Keratinocyte (primary cell): ENCODE data around the gene ENG. TPM values are rescaled to one million over a fixed set of nuclear protein-coding genes. Genes with fewer than 3 reads are reported as not detected.
A peak's percentile ranks its signal among the peaks of the same experiment; 100 is the strongest.

ENCODE experiments used
- DNase-seq: peaks from one replicate; pipeline ENCODE4 v3.0.0-alpha.2; 2011; ENCODE audit warnings: low read depth, missing footprints, low spot score
- FAIRE-seq: peaks from 2 replicates; lab custom pipeline; 2011; peaks lifted over from hg19 to GRCh38; lab: Jason Lieb, UNC
- H2AFZ ChIP-seq: 2 replicates; pipeline ENCODE4 v1.6.0; 2012; ENCODE audit warnings: low read length, control low read depth, inconsistent platforms; ENCODE audit not compliant: control insufficient read depth
- H3K27ac ChIP-seq: 2 replicates; pipeline ENCODE4 v1.5.1; 2011; ENCODE audit warnings: low read length; ENCODE audit not compliant: control insufficient read depth, insufficient read depth
- H3K27me3 ChIP-seq: 3 replicates; pipeline ENCODE4 v1.6.0; 2011; ENCODE audit warnings: low read length; ENCODE audit not compliant: control insufficient read depth, insufficient read depth; ENCODE audit errors: extremely low read depth
- H3K36me3 ChIP-seq, 2 experiments: 2 replicates in 1 of 2; 3 replicates in 1 of 2; pipeline ENCODE4 v1.5.1; 2011; ENCODE audit warnings: low read length in 2 of 2, mild to moderate bottlenecking in 1 of 2; ENCODE audit not compliant: control insufficient read depth in 2 of 2, insufficient read depth in 2 of 2; ENCODE audit errors: extremely low read depth in 1 of 2
- H3K4me1 ChIP-seq: 3 replicates; pipeline ENCODE4 v1.5.1; 2011; ENCODE audit warnings: low read length; ENCODE audit not compliant: control insufficient read depth, insufficient read depth; ENCODE audit errors: extremely low read depth
- H3K4me2 ChIP-seq: 3 replicates; pipeline ENCODE4 v1.6.0; 2011; ENCODE audit warnings: low read depth, low read length; ENCODE audit not compliant: control insufficient read depth, insufficient read depth; ENCODE audit errors: extremely low read depth
- H3K4me3 ChIP-seq, 3 experiments: fragments of 200-600 bp in 1 of 3; sonication (generic) in 1 of 3; 2 replicates in 2 of 3; 3 replicates in 1 of 3; pipeline ENCODE4 v1.5.1; 2011 to 2016; ENCODE audit warnings: low read length in 3 of 3, mild to moderate bottlenecking in 3 of 3, control low read depth in 2 of 3, inconsistent platforms in 1 of 3, low read depth in 1 of 3, mixed read lengths in 1 of 3, mixed run types in 1 of 3, moderate library complexity in 1 of 3; ENCODE audit not compliant: control insufficient read depth in 2 of 3, insufficient read depth in 2 of 3; ENCODE audit errors: extremely low read depth in 1 of 3
- H3K79me2 ChIP-seq: 2 replicates; pipeline ENCODE4 v1.6.0; 2012; ENCODE audit warnings: low read length; ENCODE audit not compliant: control insufficient read depth, insufficient read depth
- H3K9ac ChIP-seq: 3 replicates; pipeline ENCODE4 v1.6.0; 2011; ENCODE audit warnings: low read length; ENCODE audit not compliant: control insufficient read depth, insufficient read depth; ENCODE audit errors: extremely low read depth
- H3K9me1 ChIP-seq: 3 replicates; pipeline ENCODE4 v1.6.0; 2011; ENCODE audit warnings: low read length; ENCODE audit not compliant: control insufficient read depth, insufficient read depth; ENCODE audit errors: extremely low read depth
- H3K9me3 ChIP-seq: 2 replicates; pipeline ENCODE4 v1.5.1; 2012; ENCODE audit warnings: low read depth, low read length; ENCODE audit not compliant: control insufficient read depth
- H4K20me1 ChIP-seq: 3 replicates; pipeline ENCODE4 v1.6.0; 2011; ENCODE audit warnings: low read length; ENCODE audit not compliant: control insufficient read depth, insufficient read depth; ENCODE audit errors: extremely low read depth
- EZH2 ChIP-seq: IDR thresholded peaks from one replicate; pipeline ENCODE4 v1.6.1; 2012; ENCODE audit warnings: inconsistent platforms, mild to moderate bottlenecking, low read length, moderate library complexity
- dilution Hi-C: fragments of 300-500 bp; cut with MboI; formaldehyde crosslinking; loops from one replicate; pipeline ENCODE4 v1.7.0; 2020; ENCODE audit warnings: low sequenced_read_pairs; ENCODE audit not compliant: extremely low pct_ligation_motif_present
- polyA plus RNA-seq, 5 experiments: library from polyadenylated mRNA; depleted of rRNA in 3 of 5; stranded (reverse) in 3 of 5; stranded (forward) in 1 of 5; unstranded in 1 of 5; fragments of >200 nt; gene quantifications; 1 replicate in 1 of 5; 2 replicates in 3 of 5; 3 replicates in 1 of 5; pipeline versions ENCODE4 v1.2.1 to v1.2.3, GENCODE V29; 2011 to 2012; ENCODE audit warnings: missing spikeins in 2 of 5, low read depth in 1 of 5, low replicate concordance in 1 of 5
- TF ChIP-seq, protein P1 (sequence below), 3 experiments: IDR thresholded peaks in 1 of 3; conservative IDR thresholded peaks in 1 of 3; optimal IDR thresholded peaks in 1 of 3; 2 replicates in 2 of 3; 3 replicates in 1 of 3; pipeline versions ENCODE3 to v1.5.1; 2011; ENCODE audit warnings: low read length in 3 of 3, mild to moderate bottlenecking in 3 of 3, moderate library complexity in 2 of 3, control low read depth in 1 of 3, inconsistent platforms in 1 of 3; ENCODE audit not compliant: insufficient read depth in 2 of 3; ENCODE audit errors: extremely low read depth in 1 of 3

The ENG gene
- polyA plus RNA-seq, 1 donor (not counting 4 experiments of a cell fraction or from before 2014, with no cell fraction given) = 0.22 TPM

DNA sequence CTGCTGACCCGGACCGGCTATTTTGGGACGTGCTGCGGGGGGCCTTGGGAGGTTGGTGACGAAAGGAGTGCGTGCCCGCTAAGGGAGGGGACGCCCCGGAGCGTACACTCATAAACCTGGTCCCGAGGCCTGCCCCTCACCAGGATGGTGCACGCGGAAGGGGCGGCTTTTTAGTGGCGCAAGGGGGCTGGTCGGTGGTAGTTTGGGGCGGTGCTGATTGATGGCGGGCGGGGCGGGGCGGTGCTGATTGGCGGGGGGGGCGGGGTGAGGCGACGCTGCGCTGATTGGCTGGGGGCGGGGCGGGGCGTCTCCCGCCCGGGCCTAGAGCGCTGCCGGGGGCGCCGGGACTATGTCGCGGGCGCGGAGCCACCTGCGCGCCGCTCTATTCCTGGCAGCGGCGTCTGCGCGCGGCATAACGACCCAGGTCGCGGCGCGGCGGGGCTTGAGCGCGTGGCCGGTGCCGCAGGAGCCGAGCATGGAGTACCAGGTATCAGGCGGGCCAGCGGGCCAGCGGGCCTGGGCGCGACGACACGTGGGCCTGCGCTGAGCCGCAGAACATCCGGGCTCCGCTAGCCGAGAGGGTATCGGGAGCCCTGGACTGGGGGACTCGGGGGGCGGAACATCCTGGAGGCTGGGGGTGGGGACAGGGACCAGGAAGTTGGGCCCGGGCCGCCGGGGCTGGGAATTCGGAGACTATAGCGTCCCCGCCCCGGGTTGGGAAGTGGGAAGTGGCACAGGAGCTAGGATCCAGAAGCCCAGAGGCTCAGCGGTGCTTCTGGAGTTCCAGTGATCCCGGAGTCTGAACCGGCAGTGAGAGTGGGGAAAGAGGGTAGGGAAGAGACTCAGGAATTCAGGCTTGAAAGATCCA, 51.6 kb downstream of the ENG start, which contains the start of gene FPGS:
Gene FPGS, plus strand, starts transcription at position 307 of the 868 bp plus-strand sequence. Its CDS starts 43 bp downstream, at position 350.
- Histone ChIP-seq H3K27me3 (no peaks in the 10 kb centered on the region), H3K4me1 (peaks cover 24% of the 10 kb centered on the region), H3K4me3 (peak within 1 kb of the TSS; percentile 58 to 97 (median 81)), H2AFZ (peak within 1 kb of the TSS; percentile 68), H3K79me2 (peaks cover 17% of the 10 kb centered on the region), H3K9me1 (no peaks in the 10 kb centered on the region), H3K36me3 (peaks cover 19 to 23% of the 10 kb centered on the region in 2 experiments), H3K9ac (peak within 1 kb of the TSS; percentile 99), H3K4me2 (peak within 1 kb of the TSS; percentile 93), H4K20me1 (peaks cover 2% of the 10 kb centered on the region), H3K27ac (peak within 1 kb of the TSS; percentile 99), H3K9me3 (no peaks in the 10 kb centered on the region)
- DNase-seq (no peak), FAIRE-seq (no peak)
- dilution Hi-C loops = no loop called here
- TF ChIP-seq, protein P1, sequence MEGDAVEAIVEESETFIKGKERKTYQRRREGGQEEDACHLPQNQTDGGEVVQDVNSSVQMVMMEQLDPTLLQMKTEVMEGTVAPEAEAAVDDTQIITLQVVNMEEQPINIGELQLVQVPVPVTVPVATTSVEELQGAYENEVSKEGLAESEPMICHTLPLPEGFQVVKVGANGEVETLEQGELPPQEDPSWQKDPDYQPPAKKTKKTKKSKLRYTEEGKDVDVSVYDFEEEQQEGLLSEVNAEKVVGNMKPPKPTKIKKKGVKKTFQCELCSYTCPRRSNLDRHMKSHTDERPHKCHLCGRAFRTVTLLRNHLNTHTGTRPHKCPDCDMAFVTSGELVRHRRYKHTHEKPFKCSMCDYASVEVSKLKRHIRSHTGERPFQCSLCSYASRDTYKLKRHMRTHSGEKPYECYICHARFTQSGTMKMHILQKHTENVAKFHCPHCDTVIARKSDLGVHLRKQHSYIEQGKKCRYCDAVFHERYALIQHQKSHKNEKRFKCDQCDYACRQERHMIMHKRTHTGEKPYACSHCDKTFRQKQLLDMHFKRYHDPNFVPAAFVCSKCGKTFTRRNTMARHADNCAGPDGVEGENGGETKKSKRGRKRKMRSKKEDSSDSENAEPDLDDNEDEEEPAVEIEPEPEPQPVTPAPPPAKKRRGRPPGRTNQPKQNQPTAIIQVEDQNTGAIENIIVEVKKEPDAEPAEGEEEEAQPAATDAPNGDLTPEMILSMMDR (optimal IDR thresholded peaks at IDR 0.05 in 1 of 3, IDR thresholded peaks at IDR 0.05 in 1 of 3, conservative IDR thresholded peaks at IDR 0.05 in 1 of 3; ENCODE audit: extremely low read depth in 1 of 3, insufficient read depth in 2 of 3, low read length in 3 of 3) = no peak
- TF ChIP-seq EZH2 = no peak

DNA sequence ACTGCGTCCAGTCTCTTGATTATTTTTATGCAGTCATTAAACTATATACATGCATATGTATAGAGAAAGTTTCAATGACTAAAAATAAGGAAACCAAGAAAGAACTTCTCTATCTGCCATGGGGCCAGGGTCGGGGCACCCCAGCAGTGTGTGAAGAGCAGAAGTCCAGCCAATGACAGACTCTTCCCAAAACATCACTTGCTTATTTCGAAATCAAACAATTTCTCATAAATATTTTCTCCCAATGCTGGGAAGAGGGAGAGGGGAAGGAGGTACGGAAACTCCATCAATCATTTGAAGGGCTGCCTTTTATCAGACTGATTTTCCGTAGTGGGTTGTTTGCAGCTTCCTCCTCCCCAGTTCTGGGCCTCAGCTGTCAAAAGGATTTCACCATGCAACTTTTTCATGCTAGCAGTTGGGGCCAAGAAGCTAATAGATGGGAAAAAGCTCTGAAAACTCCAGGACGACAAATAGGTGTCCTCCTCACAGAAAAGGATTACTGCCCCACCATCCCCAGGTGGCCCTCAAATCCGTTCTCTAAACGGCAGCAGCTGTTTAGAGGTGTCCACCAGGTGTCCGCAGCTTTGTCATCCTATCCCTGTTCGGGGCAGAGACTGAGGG, 52.4 kb downstream of the ENG start:
- Histone ChIP-seq H3K36me3 (peaks cover 12 to 16% of the 10 kb centered on the region in 2 experiments), H3K4me3 (peak overlapping the region; percentile 6 to 57 (median 37)), H3K9me3 (no peaks in the 10 kb centered on the region), H3K27ac (peak overlapping the region; percentile 79), H3K9me1 (no peaks in the 10 kb centered on the region), H3K79me2 (peaks cover 17% of the 10 kb centered on the region), H3K4me1 (peaks cover 24% of the 10 kb centered on the region), H3K9ac (peak overlapping the region; percentile 64), H4K20me1 (no peaks in the 10 kb centered on the region), H2AFZ (peak overlapping the region; percentile 43), H3K27me3 (no peaks in the 10 kb centered on the region), H3K4me2 (peak overlapping the region; percentile 62)
- dilution Hi-C loops = no loop called here
- DNase-seq (no peak), FAIRE-seq (no peak)
- TF ChIP-seq EZH2 = no peak
- TF ChIP-seq, protein P1 (optimal IDR thresholded peaks at IDR 0.05 in 1 of 3, IDR thresholded peaks at IDR 0.05 in 1 of 3, conservative IDR thresholded peaks at IDR 0.05 in 1 of 3; ENCODE audit: extremely low read depth in 1 of 3, insufficient read depth in 2 of 3, low read length in 3 of 3) = peak in 1 of 3 experiments; percentile 12
